HepG2 (cell line): ENCODE results near the gene BST1. TPM values are rescaled to one million over a fixed set of nuclear protein-coding genes. Genes with fewer than 3 reads are reported as not detected.

ENCODE experiments used
- ETS1 ChIP-seq: sonication (generic); formaldehyde crosslinking; IDR thresholded peaks from 2 replicates; pipeline ENCODE4 v1.4.0; 2020; ENCODE audit warnings: missing genetic modification reagents
- HCFC1 ChIP-seq: fragments of 150-350 bp; IDR thresholded peaks from 2 replicates; pipeline ENCODE4 v1.6.1; 2014; ENCODE audit warnings: low read depth, low read length
- IRF1 ChIP-seq: sonication (generic); formaldehyde crosslinking; IDR thresholded peaks from 2 replicates; pipeline ENCODE4 v1.4.0; 2020; ENCODE audit warnings: low read depth, mild to moderate bottlenecking, missing genetic modification reagents
- KAT7 ChIP-seq: IDR thresholded peaks from 2 replicates; pipeline ENCODE4 v1.6.1; 2018; ENCODE audit warnings: borderline replicate concordance, missing compliant biosample characterization
- KDM5B ChIP-seq: sonication (generic); formaldehyde crosslinking; IDR thresholded peaks from 2 replicates; pipeline ENCODE4 v1.4.0; 2020; ENCODE audit warnings: missing genetic modification reagents, mild to moderate bottlenecking, borderline replicate concordance
- KLF13 ChIP-seq: sonication (generic); formaldehyde crosslinking; IDR thresholded peaks from 2 replicates; pipeline ENCODE4 v1.4.0; 2020; ENCODE audit warnings: mild to moderate bottlenecking, missing genetic modification reagents
- NFRKB ChIP-seq: fragments of 450-650 bp; IDR thresholded peaks from 2 replicates; pipeline ENCODE4 v1.6.1; 2017
- NR2C2 ChIP-seq: sonication (generic); formaldehyde crosslinking; IDR thresholded peaks from 2 replicates; pipeline ENCODE4 v1.4.0; 2020; ENCODE audit warnings: missing genetic modification reagents, mild to moderate bottlenecking, moderate library complexity, borderline replicate concordance
- POLR2AphosphoS2 ChIP-seq: IDR thresholded peaks from 2 replicates; pipeline ENCODE4 v1.6.1; 2011; ENCODE audit warnings: low read depth, low read length, improper control_type of control experiment
- POLR2AphosphoS5 ChIP-seq: IDR thresholded peaks from 2 replicates; pipeline ENCODE4 v1.6.1; 2012; ENCODE audit warnings: low read depth, low read length
- RXRA ChIP-seq: sonication (generic); formaldehyde crosslinking; IDR thresholded peaks from 2 replicates; pipeline ENCODE4 v1.5.1; 2020; ENCODE audit warnings: missing genetic modification reagents
- SNRNP70 ChIP-seq: fragments of 200-400 bp; formaldehyde crosslinking; IDR thresholded peaks from 2 replicates; pipeline ENCODE4 v1.6.1; 2017; ENCODE audit warnings: mild to moderate bottlenecking, low read depth, low read length, moderate library complexity
- ZNF552 ChIP-seq: sonication (generic); formaldehyde crosslinking; IDR thresholded peaks from 2 replicates; pipeline ENCODE4 v1.9.0; 2022; ENCODE audit warnings: missing genetic modification reagents, mild to moderate bottlenecking, borderline replicate concordance
- ZNF652 ChIP-seq: IDR thresholded peaks from 2 replicates; pipeline ENCODE4 v1.6.1; 2016; ENCODE audit warnings: low read depth, borderline replicate concordance
- ZNF724P ChIP-seq: sonication (generic); formaldehyde crosslinking; IDR thresholded peaks from 2 replicates; pipeline ENCODE4 v1.8.0; 2022; ENCODE audit warnings: missing genetic modification reagents, borderline replicate concordance
- ZNF737 ChIP-seq: sonication (generic); formaldehyde crosslinking; IDR thresholded peaks from 2 replicates; pipeline ENCODE4 v1.5.0; 2020; ENCODE audit warnings: missing genetic modification reagents, mild to moderate bottlenecking, borderline replicate concordance
- ZNF747 ChIP-seq: sonication (generic); formaldehyde crosslinking; IDR thresholded peaks from 2 replicates; pipeline ENCODE4 v1.8.1; 2023; ENCODE audit warnings: missing genetic modification reagents, mild to moderate bottlenecking, borderline replicate concordance
- ZNF780A ChIP-seq: sonication (generic); formaldehyde crosslinking; IDR thresholded peaks from 2 replicates; pipeline ENCODE4 v1.8.0; 2022; ENCODE audit warnings: mild to moderate bottlenecking, missing genetic modification reagents, moderate library complexity
- ZNF841 ChIP-seq: sonication (generic); formaldehyde crosslinking; IDR thresholded peaks from 2 replicates; pipeline ENCODE4 v1.8.1; 2023; ENCODE audit warnings: missing genetic modification reagents, borderline replicate concordance
- ZZZ3 ChIP-seq: sonication (generic); formaldehyde crosslinking; IDR thresholded peaks from 2 replicates; pipeline ENCODE4 v1.4.0; 2020; ENCODE audit warnings: missing genetic modification reagents, mild to moderate bottlenecking, borderline replicate concordance
- polyA plus RNA-seq, 8 experiments: library from polyadenylated mRNA; depleted of rRNA in 3 of 8; stranded (reverse) in 7 of 8; unstranded in 1 of 8; fragments of >200 nt; fragmentation: Illumina TruSeq in 4 of 8; extraction: Trizol in 4 of 8; gene quantifications; 2 replicates each; pipeline versions ENCODE4 v1.2.1 to v1.2.3, GENCODE V29; 2011 to 2016; ENCODE audit warnings: low read depth in 4 of 8, missing spikeins in 1 of 8, mixed read lengths in 1 of 8; ENCODE audit not compliant: insufficient read depth in 1 of 8
- total RNA-seq, 5 experiments: library from RNA; depleted of rRNA; stranded (reverse); fragments of >200 nt; fragmentation: Illumina TruSeq; extraction: Trizol; gene quantifications; 2 replicates each; pipeline ENCODE4 v1.2.3, GENCODE V29; 2016; ENCODE audit warnings: low read depth in 1 of 5
- TF ChIP-seq, protein P1 (sequence below): sonication (generic); formaldehyde crosslinking; IDR thresholded peaks from 2 replicates; pipeline ENCODE4 v1.4.0; 2020; ENCODE audit warnings: mild to moderate bottlenecking, missing genetic modification reagents, borderline replicate concordance
- TF ChIP-seq, protein P2 (sequence below): sonication (generic); formaldehyde crosslinking; IDR thresholded peaks from 2 replicates; pipeline ENCODE4 v1.5.0; 2020; ENCODE audit warnings: missing genetic modification reagents

Gene BST1
- total and polyA plus RNA-seq, 2 of the 13 experiments (the other 11 are each of a cell fraction or from before 2014, with no cell fraction given): 0.09 to 0.49 TPM

- TF ChIP-seq, protein P1, sequence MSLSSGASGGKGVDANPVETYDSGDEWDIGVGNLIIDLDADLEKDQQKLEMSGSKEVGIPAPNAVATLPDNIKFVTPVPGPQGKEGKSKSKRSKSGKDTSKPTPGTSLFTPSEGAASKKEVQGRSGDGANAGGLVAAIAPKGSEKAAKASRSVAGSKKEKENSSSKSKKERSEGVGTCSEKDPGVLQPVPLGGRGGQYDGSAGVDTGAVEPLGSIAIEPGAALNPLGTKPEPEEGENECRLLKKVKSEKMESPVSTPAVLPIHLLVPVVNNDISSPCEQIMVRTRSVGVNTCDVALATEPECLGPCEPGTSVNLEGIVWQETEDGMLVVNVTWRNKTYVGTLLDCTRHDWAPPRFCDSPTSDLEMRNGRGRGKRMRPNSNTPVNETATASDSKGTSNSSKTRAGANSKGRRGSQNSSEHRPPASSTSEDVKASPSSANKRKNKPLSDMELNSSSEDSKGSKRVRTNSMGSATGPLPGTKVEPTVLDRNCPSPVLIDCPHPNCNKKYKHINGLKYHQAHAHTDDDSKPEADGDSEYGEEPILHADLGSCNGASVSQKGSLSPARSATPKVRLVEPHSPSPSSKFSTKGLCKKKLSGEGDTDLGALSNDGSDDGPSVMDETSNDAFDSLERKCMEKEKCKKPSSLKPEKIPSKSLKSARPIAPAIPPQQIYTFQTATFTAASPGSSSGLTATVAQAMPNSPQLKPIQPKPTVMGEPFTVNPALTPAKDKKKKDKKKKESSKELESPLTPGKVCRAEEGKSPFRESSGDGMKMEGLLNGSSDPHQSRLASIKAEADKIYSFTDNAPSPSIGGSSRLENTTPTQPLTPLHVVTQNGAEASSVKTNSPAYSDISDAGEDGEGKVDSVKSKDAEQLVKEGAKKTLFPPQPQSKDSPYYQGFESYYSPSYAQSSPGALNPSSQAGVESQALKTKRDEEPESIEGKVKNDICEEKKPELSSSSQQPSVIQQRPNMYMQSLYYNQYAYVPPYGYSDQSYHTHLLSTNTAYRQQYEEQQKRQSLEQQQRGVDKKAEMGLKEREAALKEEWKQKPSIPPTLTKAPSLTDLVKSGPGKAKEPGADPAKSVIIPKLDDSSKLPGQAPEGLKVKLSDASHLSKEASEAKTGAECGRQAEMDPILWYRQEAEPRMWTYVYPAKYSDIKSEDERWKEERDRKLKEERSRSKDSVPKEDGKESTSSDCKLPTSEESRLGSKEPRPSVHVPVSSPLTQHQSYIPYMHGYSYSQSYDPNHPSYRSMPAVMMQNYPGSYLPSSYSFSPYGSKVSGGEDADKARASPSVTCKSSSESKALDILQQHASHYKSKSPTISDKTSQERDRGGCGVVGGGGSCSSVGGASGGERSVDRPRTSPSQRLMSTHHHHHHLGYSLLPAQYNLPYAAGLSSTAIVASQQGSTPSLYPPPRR: 0 out of 2 replicates have a peak, but pooled peaks have one; percentile 45
- TF ChIP-seq NR2C2 (peak; percentile 55), POLR2AphosphoS5 (no peak), RXRA (CRISPR knock-in tag) (peak; percentile 39; the same call in 1 of the 2 replicates), IRF1 (CRISPR knock-in tag) (no peak), ZZZ3 (CRISPR knock-in tag) (no peak), ZNF652 (CRISPR knock-in tag) (no peak), KLF13 (CRISPR knock-in tag) (no peak), ZNF552 (CRISPR knock-in tag) (no peak), ZNF780A (CRISPR knock-in tag) (no peak), POLR2AphosphoS2 (no peak), HCFC1 (no peak), ZNF724P (CRISPR knock-in tag) (no peak), ETS1 (no peak), NFRKB (no peak), SNRNP70 (no peak), ZNF841 (CRISPR knock-in tag) (no peak), ZNF747 (CRISPR knock-in tag) (no peak), KDM5B (CRISPR knock-in tag) (no peak), ZNF737 (CRISPR knock-in tag) (no peak), KAT7 (CRISPR knock-in tag) (no peak)
- TF ChIP-seq, protein P2, sequence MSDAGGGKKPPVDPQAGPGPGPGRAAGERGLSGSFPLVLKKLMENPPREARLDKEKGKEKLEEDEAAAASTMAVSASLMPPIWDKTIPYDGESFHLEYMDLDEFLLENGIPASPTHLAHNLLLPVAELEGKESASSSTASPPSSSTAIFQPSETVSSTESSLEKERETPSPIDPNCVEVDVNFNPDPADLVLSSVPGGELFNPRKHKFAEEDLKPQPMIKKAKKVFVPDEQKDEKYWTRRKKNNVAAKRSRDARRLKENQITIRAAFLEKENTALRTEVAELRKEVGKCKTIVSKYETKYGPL: 0 out of 2 replicates have a peak, but pooled peaks have one; percentile 52
Measured at GRCh38 chr4:15740764-15741404, 38.0 kb downstream of the BST1 start (continued).
